Cardiac fibroblast (primary cell): ENCODE data around the gene CAMKMT.

Experiments
- DNase-seq, 2 donors: peaks; one replicate each; pipeline versions ENCODE4 v3.0.0 to v3.0.0-alpha.2; 2010; ENCODE audit warnings: low read depth in 2 of 2
- H3K4me3 ChIP-seq, 2 donors: replicated peaks in 1 of 2; 1 replicate in 1 of 2; 2 replicates in 1 of 2; pipeline ENCODE4 v1.5.1; 2011; ENCODE audit warnings: low read depth in 2 of 2, low read length in 2 of 2, mild to moderate bottlenecking in 2 of 2, moderate library complexity in 1 of 2
- CTCF ChIP-seq: IDR thresholded peaks from one replicate; pipeline ENCODE4 v1.5.1; 2011; ENCODE audit warnings: low read depth, mild to moderate bottlenecking, low read length, inconsistent platforms

The CAMKMT gene

DNA sequence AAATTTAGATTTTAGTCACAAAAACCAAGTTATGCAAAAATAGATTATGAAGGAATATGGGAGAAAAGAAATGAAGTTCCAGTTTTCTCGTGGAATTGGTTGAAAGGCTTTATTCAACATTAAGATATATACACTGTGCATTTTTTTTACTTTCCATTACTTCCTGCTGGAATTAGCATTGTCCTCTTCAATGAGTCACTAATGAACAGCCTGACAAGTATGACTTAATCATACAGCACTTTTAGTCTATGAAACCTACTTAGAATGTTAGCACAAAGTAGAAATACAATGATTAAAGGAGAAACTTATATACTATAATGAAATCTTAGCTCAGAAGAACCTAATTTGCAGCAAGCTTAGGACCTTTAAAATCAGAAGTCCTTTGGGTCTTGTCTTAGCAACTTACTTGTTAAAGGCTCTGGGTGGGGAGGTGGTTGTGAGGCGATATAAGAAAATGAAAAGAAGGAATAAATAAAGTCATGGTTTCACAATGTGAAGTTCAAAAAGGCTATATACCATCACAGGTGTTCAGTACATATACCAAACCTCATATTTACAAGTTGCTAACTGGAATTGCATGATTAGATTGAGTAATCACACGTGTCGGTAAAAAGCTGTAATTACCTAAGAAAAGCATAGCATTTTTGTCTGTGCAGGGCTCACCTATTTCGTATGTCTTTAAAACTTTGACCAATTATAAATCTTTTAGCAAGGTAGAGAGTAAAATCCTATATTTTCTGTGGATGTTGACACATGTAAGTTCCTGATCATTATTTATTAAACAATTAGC lies 236.8 kb downstream of the CAMKMT start:
- TF ChIP-seq CTCF = no peak
- no peak overlapping the region for H3K4me3 ChIP-seq
- no peak for DNase-seq

DNA sequence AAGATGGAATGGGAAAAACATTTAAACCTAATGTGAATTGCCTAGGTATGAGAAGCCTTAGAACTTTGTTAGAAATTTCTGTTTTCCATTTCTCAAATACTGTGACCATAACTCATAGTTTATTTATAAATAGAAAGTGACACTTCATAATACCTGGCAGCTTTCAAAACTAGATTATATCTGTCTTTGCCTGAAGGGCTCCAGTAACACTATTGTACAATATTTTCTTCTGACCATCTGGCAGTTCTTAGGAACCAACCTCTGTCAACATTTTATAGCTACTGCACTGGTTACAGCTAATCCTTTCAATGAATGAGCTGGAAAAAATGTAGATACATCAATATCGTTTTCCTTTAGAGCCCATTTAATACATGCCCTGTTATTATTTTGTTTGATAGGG lies 237.4 kb downstream of the CAMKMT start:
- TF ChIP-seq CTCF = no peak
- DNase-seq = no peak
- no peak overlapping the region for H3K4me3 ChIP-seq

- no peak overlapping the region for H3K4me3 ChIP-seq
- no peak for TF ChIP-seq CTCF
- DNase-seq = no peak
These were observed 240.7 kb downstream of the CAMKMT start for GRCh38 chr2:44602446-44602845.

- no peak for TF ChIP-seq CTCF
- DNase-seq = no peak
These were observed 243.8 kb downstream of the CAMKMT start for GRCh38 chr2:44605511-44605910.

GRCh38 chr2:44612276-44612675 lies 250.5 kb downstream of the CAMKMT start:
- TF ChIP-seq CTCF = no peak
- no peak for DNase-seq
- H3K4me3 ChIP-seq = no peak overlapping the region

More at GRCh38 chr2:44605511-44605910, 243.8 kb downstream of the CAMKMT start:
- no peak overlapping the region for H3K4me3 ChIP-seq

DNA sequence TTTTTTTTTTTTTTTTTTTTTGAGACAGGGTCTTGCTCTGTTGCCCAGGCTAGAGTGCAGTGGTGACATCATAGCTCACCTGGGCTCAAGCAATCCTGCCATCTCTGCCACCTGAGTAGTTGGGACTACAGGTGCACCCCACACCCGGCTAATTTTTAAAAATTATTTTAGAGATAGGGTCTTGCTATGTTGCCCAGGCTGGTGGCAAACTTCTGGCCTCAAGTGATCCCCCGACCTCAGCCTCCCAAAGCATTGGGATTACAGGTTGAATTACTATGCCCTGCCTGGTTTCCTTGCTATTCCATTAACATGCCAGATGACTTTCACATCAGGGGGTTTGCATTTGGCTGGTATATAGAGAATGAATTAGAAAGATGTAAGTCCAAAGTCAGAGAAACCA lies 253.2 kb downstream of the CAMKMT start:
- no peak overlapping the region for H3K4me3 ChIP-seq
- no peak for DNase-seq
- no peak for TF ChIP-seq CTCF

GRCh38 chr2:44615950-44616518 lies 254.3 kb downstream of the CAMKMT start:
- no peak for TF ChIP-seq CTCF
- no peak overlapping the region for H3K4me3 ChIP-seq
- no peak for DNase-seq
